GM18951 (cell line): Measurements from ENCODE around the gene ZMYM5.
"Not testable (repeated sequence)": the region's sequence is repeated elsewhere in the genome, so short reads cannot be mapped to it uniquely, and the experiment has no call there.

ENCODE experiments used
- POLR2A ChIP-seq: IDR thresholded peaks from 4 replicates; pipeline ENCODE4 v1.6.1; 2011; ENCODE audit warnings: mild to moderate bottlenecking; ENCODE audit not compliant: insufficient read length, insufficient read depth; ENCODE audit errors: extremely low read depth
- in situ Hi-C: fragments of 300-500 bp; cut with MboI; formaldehyde crosslinking; loops from one replicate; pipeline ENCODE4 v1.12.0; 2022; ENCODE audit warnings: low sequenced_read_pairs, mixed read lengths, inconsistent platforms; ENCODE audit not compliant: unreplicated experiment

Gene ZMYM5

GRCh38 chr13:19863323-19864023 lies at the start of gene ZMYM5:
TSS of gene ZMYM5 (minus strand) at chr13:19863649. CDS start at chr13:19852180, 11,469 bp downstream.
- in situ Hi-C loops, result no loop called here
- TF ChIP-seq POLR2A, result peak; percentile 82

GRCh38 chr13:19910336-19911072 lies 47.1 kb upstream of the ZMYM5 start:
- TF ChIP-seq POLR2A, result no peak
- in situ Hi-C loops, result no loop called here

- TF ChIP-seq POLR2A, result no peak
- in situ Hi-C loops, result no loop called here
Observed at GRCh38 chr13:19908350-19908986, 45.0 kb upstream of the ZMYM5 start.

- in situ Hi-C loops, result not testable (repeated sequence)
Observed at GRCh38 chr13:19905487-19906195, 42.2 kb upstream of the ZMYM5 start.

GRCh38 chr13:19890030-19890429 lies 26.6 kb upstream of the ZMYM5 start:
- TF ChIP-seq POLR2A, result no peak
- in situ Hi-C loops, result no loop called here

- in situ Hi-C loops, result no loop called here
Observed at GRCh38 chr13:19888799-19889198, 25.4 kb upstream of the ZMYM5 start.

GRCh38 chr13:19882231-19882630 lies 18.8 kb upstream of the ZMYM5 start:
- in situ Hi-C loops, result no loop called here

More at GRCh38 chr13:19888799-19889198, 25.4 kb upstream of the ZMYM5 start:
- no peak for TF ChIP-seq POLR2A

GRCh38 chr13:19881641-19882040 lies 18.2 kb upstream of the ZMYM5 start:
- in situ Hi-C loops, result no loop called here
- no peak for TF ChIP-seq POLR2A

More at GRCh38 chr13:19882231-19882630, 18.8 kb upstream of the ZMYM5 start:
- TF ChIP-seq POLR2A, result no peak

GRCh38 chr13:19864746-19865309 lies 1.4 kb upstream of the ZMYM5 start:
- in situ Hi-C loops, result no loop called here
- TF ChIP-seq POLR2A, result no peak

- in situ Hi-C loops, result no loop called here
- peak; percentile 47 for TF ChIP-seq POLR2A
Observed at GRCh38 chr13:19864024-19864745, 736 bp upstream of the ZMYM5 start.

- TF ChIP-seq POLR2A, result no peak
- in situ Hi-C loops, result no loop called here
Observed at GRCh38 chr13:19862481-19863313, 752 bp downstream of the ZMYM5 start.
